Measurements from ENCODE around the gene EVC2.
"Not testable (repeated sequence)": the region's sequence is repeated elsewhere in the genome, so short reads cannot be mapped to it uniquely, and the experiment has no call there.

EVC2 gene

GRCh38 chr4:5635826-5636195, 72.5 kb downstream of the EVC2 start:
- Mint-ChIP-seq H3K27ac (no peak overlapping the region), H3K4me1 (no peaks in the 10 kb centered on the region), H3K36me3 (no peaks in the 10 kb centered on the region), H3K9me3 (no peaks in the 10 kb centered on the region), H3K4me3 (no peak overlapping the region), H3K27me3 (no peaks in the 10 kb centered on the region)

GRCh38 chr4:5632571-5632970, 75.8 kb downstream of the EVC2 start:
- Mint-ChIP-seq H3K4me3 (no peak overlapping the region), H3K27ac (no peak overlapping the region), H3K27me3 (no peaks in the 10 kb centered on the region), H3K4me1 (no peaks in the 10 kb centered on the region), H3K36me3 (no peaks in the 10 kb centered on the region), H3K9me3 (no peaks in the 10 kb centered on the region)

DNA sequence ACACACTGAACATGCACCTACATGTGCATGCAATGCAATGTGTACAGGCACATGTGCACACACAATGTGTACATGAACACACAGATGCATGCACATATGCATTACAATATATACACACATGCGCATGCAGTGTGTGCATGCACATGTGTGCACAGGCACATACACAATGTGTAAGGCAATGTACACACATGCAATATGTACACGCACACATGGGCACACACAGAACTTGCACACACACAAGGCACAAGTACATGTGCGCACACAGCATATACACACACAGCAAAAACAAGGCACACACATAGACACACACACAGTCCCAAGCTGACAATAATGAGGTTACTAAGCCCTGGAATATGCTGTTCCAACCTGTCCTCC, 76.3 kb downstream of the EVC2 start:
- Mint-ChIP-seq H3K4me3 (no peak overlapping the region), H3K27me3 (no peaks in the 10 kb centered on the region), H3K4me1 (no peaks in the 10 kb centered on the region), H3K27ac (no peak overlapping the region), H3K36me3 (no peaks in the 10 kb centered on the region), H3K9me3 (no peaks in the 10 kb centered on the region)

DNA sequence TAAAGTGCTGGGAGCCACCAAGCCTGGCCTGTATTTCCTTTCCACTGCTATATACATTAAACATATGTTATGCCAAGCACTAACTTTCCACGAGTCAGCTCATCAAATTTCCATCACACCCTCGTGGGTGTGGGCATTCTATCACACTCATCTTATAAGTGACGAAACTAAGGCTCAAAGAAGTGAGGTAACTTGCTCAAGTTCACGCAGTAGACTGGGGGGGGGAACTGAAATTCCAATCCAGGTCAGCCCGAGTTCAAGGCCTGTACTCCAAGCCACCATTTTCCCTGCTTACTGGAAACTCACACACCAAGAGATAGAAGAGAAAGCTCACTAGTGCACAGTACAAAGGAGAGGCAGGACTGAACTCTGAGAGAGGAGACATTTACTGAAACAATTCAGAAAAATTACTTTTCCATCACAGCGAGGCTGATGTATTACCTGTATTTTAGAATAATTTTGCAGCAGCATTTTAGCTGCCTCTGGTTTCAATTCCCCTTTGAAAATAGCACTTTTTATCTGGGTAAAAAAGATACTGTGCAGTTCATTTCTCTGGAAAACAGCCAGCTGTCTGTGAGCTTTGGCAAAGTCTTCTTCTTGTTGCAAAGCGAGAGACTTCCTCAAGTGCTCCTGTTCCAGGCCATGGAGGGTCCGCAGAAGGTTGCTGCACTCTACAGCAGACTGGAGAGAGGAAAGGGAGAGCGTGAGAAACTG, 76.8 kb downstream of the EVC2 start:
- Mint-ChIP-seq H3K4me1 (no peaks in the 10 kb centered on the region), H3K36me3 (no peaks in the 10 kb centered on the region), H3K4me3 (no peak overlapping the region), H3K27ac (no peak overlapping the region), H3K27me3 (no peaks in the 10 kb centered on the region), H3K9me3 (no peaks in the 10 kb centered on the region)

DNA sequence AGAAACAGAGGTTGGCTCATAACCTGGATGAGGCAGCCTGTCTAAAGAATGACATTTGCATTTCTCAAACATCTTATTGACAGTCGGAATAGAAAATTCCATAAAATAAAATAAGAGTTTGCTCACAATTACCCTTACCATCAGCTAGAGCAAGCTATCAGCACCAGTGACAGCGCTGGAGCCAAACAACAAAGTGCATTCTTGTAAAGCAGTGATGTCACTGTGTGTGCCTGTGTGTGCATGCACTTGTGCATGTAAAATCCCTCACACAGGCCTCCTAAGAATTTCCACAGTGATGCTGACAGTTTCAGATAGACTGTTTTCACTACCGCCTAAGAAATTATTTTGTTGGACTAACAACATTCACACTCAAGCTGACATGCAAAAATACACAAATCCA, 77.6 kb downstream of the EVC2 start:
- no peaks in the 10 kb centered on the region for H3K4me1 Mint-ChIP-seq
- no peak overlapping the region for H3K4me3 Mint-ChIP-seq

DNA sequence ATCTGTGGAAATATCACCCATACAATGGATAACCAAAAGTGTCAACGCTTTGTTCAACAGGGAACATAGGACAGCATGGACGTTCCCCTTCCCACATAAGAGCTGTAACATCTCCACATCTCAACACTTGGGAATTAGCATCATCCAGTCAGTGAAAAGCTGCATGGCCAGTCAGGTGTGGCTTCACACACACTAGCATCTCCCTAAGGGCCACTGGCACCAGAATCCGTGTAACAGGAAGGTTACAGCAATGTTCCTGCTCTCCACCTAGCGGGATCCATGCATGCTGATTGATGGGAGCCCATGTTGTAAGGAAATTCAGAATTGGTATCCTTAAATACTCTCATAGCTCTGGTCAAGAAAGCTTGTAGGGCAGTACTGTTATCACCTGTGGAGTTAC, 78.8 kb downstream of the EVC2 start:
- Mint-ChIP-seq H3K27ac (no peak overlapping the region), H3K4me3 (no peak overlapping the region), H3K4me1 (no peaks in the 10 kb centered on the region), H3K9me3 (no peaks in the 10 kb centered on the region), H3K27me3 (no peaks in the 10 kb centered on the region), H3K36me3 (no peaks in the 10 kb centered on the region)

More for the DNA sequence above, 77.6 kb downstream of the EVC2 start:
- H3K9me3 Mint-ChIP-seq: no peaks in the 10 kb centered on the region
- H3K27ac Mint-ChIP-seq: no peak overlapping the region
- no peaks in the 10 kb centered on the region for H3K36me3 Mint-ChIP-seq
- no peaks in the 10 kb centered on the region for H3K27me3 Mint-ChIP-seq

- Mint-ChIP-seq H3K36me3 (no peaks in the 10 kb centered on the region), H3K4me1 (no peaks in the 10 kb centered on the region)
Observed at GRCh38 chr4:5626913-5627312, 81.4 kb downstream of the EVC2 start.

GRCh38 chr4:5622596-5622995, 85.8 kb downstream of the EVC2 start:
- no peaks in the 10 kb centered on the region for H3K4me1 Mint-ChIP-seq
- H3K27me3 Mint-ChIP-seq: no peaks in the 10 kb centered on the region
- no peak overlapping the region for H3K27ac Mint-ChIP-seq
- H3K4me3 Mint-ChIP-seq: no peak overlapping the region
- no peaks in the 10 kb centered on the region for H3K36me3 Mint-ChIP-seq
- H3K9me3 Mint-ChIP-seq: no peaks in the 10 kb centered on the region

More at GRCh38 chr4:5626913-5627312, 81.4 kb downstream of the EVC2 start:
- no peaks in the 10 kb centered on the region for H3K27me3 Mint-ChIP-seq
- no peak overlapping the region for H3K4me3 Mint-ChIP-seq
- no peak overlapping the region for H3K27ac Mint-ChIP-seq
- no peaks in the 10 kb centered on the region for H3K9me3 Mint-ChIP-seq

GRCh38 chr4:5619913-5620625, 88.3 kb downstream of the EVC2 start:
- Mint-ChIP-seq H3K27ac (no peak overlapping the region), H3K4me3 (no peak overlapping the region)

GRCh38 chr4:5618051-5618960, 90.1 kb downstream of the EVC2 start:
- Mint-ChIP-seq H3K36me3 (no peaks in the 10 kb centered on the region), H3K27ac (no peak overlapping the region), H3K4me1 (no peaks in the 10 kb centered on the region), H3K9me3 (no peaks in the 10 kb centered on the region), H3K27me3 (no peaks in the 10 kb centered on the region), H3K4me3 (no peak overlapping the region)

More at GRCh38 chr4:5619913-5620625, 88.3 kb downstream of the EVC2 start:
- Mint-ChIP-seq H3K27me3 (no peaks in the 10 kb centered on the region), H3K4me1 (no peaks in the 10 kb centered on the region), H3K9me3 (no peaks in the 10 kb centered on the region), H3K36me3 (no peaks in the 10 kb centered on the region)

- Mint-ChIP-seq H3K4me3 (no peak overlapping the region), H3K27me3 (no peaks in the 10 kb centered on the region), H3K27ac (no peak overlapping the region), H3K9me3 (no peaks in the 10 kb centered on the region), H3K4me1 (no peaks in the 10 kb centered on the region), H3K36me3 (no peaks in the 10 kb centered on the region)
Observed at GRCh38 chr4:5616331-5616950, 91.9 kb downstream of the EVC2 start.

DNA sequence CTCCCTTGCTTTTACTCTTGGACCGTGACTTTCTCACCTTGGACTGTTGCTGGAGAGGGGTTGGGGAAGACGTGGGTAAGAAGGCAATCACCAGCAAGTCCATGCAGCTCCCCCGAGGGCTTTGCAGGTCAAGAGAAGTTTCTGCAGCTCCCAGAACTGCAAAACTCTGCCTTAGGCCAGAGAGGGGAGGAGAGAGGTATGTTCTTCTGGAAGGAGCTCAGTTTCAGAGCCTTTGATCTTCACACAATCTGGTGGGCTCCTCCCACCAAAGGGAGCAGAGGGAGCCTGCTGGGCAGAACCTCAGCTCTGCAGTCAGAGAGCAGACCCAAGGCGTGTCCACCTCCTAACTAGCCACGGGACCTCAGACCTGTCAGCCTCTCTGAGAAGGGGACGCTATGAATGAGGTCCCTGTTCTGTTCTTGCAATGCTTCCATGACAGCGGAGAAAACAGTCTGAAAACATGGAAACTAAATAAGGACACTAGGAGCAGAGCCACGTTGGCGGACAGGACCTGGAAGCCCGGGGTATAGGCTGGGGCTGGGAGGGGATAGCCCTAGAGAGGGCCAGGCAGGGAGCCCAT, 92.8 kb downstream of the EVC2 start:
- no peak overlapping the region for H3K27ac Mint-ChIP-seq
- no peak overlapping the region for H3K4me3 Mint-ChIP-seq
- no peaks in the 10 kb centered on the region for H3K27me3 Mint-ChIP-seq
- no peaks in the 10 kb centered on the region for H3K36me3 Mint-ChIP-seq
- H3K9me3 Mint-ChIP-seq: no peaks in the 10 kb centered on the region
- H3K4me1 Mint-ChIP-seq: no peaks in the 10 kb centered on the region

DNA sequence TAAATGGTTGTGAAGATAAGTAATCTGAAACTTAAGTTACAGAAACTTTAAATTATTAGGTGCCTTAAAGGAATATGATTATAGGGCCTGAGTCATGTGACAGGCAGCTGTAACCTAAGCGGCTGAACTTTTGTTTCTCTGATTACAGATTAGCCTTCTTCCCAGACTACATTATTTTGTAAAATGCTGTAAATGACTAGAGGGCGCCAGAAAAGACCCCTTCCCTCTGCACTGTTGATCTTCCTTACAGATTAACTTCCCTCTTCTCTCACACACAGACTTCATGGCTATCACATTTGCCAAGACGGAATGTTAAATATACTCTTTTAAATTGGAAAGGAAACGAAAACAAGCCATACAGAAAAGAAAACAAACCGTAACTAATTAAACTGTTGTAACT, 96.6 kb downstream of the EVC2 start:
- Mint-ChIP-seq H3K9me3 (no peaks in the 10 kb centered on the region), H3K36me3 (no peaks in the 10 kb centered on the region), H3K4me1 (no peaks in the 10 kb centered on the region), H3K27ac (no peak overlapping the region), H3K27me3 (no peaks in the 10 kb centered on the region), H3K4me3 (no peak overlapping the region)

GRCh38 chr4:5609306-5610007, 98.9 kb downstream of the EVC2 start:
- Mint-ChIP-seq H3K4me1 (no peaks in the 10 kb centered on the region), H3K27me3 (no peaks in the 10 kb centered on the region), H3K36me3 (no peaks in the 10 kb centered on the region), H3K9me3 (no peaks in the 10 kb centered on the region), H3K27ac (no peak overlapping the region), H3K4me3 (no peak overlapping the region)

DNA sequence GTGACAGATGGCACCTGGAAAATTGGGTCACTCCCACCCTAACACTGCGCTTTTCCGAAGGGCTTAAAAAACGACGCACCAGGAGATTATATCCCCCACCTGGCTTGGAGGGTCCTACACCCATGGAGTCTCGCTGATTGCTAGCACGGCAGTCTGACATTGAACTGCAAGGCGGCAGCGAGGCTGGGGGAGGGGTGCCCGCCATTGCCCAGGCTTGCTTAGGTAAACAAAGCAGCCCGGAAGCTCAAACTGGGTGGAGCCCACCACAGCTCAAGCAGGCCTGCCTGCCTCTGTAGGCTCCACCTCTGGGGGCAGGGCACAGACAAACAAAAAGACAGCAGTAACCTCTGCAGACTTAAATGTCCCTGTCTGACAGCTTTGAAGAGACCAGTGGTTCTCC, 114.5 kb downstream of the EVC2 start:
- H3K36me3 Mint-ChIP-seq, H3K4me3 Mint-ChIP-seq: not testable (repeated sequence)
- H3K9me3 Mint-ChIP-seq: peaks cover 14% of the 10 kb centered on the region

More for the DNA sequence above, 114.5 kb downstream of the EVC2 start:
- not testable (repeated sequence) for H3K27me3 Mint-ChIP-seq, H3K27ac Mint-ChIP-seq, H3K4me1 Mint-ChIP-seq
